Measurements from ENCODE around the gene PCSK1.
"Not testable (repeated sequence)": the region's sequence is repeated elsewhere in the genome, so short reads cannot be mapped to it uniquely, and the experiment has no call there.

The PCSK1 gene

DNA sequence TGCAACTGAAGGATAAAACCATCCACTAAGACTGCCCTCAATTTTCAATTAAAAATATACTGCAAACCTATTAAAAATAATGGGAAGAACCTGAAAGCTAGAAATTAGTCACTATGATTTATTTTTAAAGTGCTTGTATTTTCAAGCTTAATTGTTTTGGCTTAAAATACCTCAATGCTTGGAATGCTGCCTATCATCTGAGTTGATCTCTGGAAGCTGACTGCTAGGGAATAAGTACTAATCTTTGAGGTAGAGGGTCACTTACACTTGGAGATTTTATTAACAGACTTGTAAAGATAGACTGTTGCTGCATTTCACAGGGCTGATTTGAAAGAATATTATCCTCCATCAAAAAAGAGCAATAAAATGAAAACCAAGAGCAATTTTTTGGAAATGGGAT lies 6.2 kb downstream of the PCSK1 start:
- DNase-seq (ENCODE audit: low spot score), result no peak

DNA sequence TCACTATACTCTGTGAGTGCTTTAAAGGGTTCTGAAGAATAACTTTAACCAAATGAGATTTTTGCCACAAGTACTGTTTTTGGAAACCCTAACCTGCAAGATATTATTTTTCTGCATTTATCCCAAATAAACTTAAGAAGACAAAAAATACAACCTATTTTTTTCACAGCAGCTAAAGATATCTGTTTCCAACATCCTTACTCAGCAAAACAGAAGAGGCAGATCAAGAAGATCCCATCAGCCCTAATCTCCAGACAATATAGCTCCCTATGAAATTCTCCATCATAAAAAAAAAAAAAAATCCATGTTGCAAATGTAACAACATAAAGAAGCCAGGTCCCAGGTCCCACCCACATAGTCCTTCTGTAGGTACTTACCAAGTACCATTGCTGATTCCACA lies 7.6 kb downstream of the PCSK1 start:
- no peak for DNase-seq (ENCODE audit: low spot score)

DNA sequence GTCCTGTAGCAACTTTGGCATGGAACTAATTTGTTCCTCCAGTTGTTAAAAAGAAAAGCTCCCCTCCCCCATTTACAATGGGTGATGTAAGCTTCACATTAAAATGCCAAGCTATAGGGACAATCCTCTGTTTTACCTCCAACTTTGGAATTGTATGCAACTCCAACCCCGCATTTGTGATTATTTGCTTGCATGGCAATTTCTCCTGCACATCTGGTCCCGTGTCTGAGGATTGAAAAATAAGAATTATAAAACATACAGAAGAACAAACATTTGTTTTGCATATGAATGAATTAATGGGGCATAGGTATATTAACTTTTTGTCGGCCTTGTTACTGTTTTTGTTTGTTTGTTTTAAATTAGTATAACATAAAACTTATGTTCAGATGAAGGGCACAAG lies 17.2 kb downstream of the PCSK1 start:
- no peak for DNase-seq (ENCODE audit: low spot score)

DNA sequence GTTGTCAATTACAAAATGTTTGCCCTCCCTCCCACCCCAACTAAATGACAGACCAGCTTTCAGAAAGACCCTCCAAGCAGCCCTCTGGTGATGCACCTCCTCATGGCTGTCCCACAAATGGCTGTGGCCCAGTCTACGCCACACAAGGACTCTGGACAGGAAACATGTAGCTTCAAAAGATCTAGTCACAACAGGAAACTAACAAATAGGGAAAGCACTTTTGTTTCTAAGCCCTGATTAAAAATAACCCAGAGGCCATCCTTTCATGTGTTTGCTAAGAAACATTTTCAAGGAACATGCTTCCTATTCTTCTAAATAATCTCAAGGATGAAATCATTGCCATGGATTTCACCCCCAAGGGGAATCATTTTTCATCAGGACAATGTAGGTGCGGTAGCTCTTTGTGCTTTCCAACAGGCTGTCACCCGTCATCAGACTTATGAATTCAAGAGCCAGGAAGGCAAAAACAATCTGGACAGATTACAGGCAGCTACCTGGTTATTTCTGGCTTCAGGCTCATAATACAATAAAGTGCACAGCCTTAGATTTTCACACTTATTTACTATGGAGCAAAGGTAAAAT lies 20.1 kb downstream of the PCSK1 start:
- DNase-seq (ENCODE audit: low spot score), result no peak

DNA sequence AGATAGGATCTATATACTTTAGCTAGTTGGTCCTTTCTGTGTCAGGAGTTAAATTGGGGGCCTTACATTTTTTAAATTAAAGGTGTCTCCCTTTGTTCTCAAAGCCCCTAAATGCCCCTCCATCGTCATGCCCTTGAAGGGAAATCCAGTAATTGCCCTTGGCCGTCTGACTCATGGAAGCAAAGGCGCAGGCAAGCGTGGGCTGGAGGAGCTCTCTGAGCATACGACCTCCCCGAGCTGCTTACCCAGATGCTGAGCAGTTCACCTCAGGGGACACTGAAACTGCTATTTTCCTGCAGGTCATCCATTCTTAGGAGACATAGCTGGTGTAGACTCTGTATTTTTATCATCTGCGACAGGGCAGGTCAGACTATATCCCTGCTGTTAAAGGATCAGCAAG lies 23.0 kb downstream of the PCSK1 start:
- DNase-seq (ENCODE audit: low spot score), result no peak

DNA sequence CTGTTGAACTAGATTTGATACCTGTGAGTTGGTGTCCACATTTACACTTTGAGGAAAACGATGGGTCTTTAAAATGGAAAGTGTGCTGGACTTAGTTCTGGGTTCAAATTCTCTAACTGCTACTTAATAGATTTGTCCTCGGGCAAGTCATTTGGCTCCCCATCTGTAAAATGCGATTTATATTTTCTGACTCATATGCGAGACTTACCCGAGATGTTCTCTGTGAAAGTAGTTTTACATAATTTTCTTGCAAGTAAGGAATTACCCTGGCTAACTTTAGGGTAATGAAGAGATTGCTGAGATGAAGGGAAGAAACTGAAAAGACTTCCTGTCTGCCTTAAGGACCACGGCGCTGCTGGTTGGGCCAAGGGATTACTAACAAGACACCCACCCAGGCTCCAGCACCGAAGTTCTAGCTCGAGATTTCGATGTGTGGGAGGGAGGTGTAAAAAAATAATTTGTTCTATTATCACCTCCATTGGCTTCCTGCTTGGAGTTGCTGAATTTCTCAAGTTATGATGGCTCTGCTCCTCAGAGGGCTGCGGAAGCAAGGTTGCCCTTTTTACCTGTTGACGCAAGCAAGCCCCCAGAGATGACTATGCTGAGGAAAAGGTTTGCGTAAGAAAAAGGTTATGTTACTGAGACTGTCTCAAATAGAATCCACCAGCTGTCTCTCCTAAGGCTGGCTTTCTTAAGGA lies 24.1 kb downstream of the PCSK1 start:
- DNase-seq (ENCODE audit: low spot score), result no peak

DNA sequence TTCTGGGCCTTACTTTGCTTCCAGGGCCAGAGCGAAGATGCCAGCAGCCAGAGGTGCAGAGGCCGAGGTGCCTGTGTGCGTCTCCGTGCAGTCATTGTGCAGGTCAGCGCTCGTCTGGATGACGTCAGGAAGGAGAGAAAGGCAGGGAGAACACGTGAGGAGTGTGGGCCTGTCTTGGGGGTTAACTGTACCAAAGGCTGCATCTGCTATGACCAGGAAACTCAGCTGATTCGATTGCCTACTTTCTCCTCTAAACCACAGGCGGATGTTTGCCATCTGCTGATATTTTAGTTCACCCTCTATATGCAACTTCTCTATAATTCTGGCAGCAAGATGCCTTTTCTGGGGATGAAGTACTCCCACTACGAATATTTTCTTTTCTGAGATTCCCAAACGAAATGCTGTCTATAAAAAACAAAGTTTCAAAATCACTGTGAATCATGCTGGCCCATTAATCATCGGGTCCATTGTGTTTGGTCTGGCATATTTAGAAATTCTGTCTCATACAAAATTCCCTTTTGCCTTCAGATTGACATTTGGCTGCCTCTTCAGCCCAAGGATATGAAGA lies 24.8 kb downstream of the PCSK1 start:
- DNase-seq (ENCODE audit: low spot score), result no peak

DNA sequence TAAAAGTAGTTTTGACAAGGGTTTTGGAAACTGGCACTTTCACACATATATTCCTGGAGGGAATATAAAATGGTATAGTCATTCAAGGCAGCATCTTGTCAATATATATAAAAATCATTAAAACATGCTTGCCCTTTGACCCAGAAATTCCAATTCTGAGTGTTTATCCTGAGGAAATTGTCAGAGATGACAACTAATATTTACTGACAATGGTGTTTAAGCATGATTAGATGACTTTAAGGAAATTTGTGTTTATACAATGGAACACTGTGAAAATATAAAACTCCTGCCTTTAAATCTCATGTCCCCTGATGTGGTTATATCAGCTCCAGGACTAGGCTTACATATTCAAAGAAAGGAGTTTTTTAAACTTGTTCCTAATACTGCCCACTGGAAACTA lies 25.6 kb downstream of the PCSK1 start:
- no peak for DNase-seq (ENCODE audit: low spot score)

DNA sequence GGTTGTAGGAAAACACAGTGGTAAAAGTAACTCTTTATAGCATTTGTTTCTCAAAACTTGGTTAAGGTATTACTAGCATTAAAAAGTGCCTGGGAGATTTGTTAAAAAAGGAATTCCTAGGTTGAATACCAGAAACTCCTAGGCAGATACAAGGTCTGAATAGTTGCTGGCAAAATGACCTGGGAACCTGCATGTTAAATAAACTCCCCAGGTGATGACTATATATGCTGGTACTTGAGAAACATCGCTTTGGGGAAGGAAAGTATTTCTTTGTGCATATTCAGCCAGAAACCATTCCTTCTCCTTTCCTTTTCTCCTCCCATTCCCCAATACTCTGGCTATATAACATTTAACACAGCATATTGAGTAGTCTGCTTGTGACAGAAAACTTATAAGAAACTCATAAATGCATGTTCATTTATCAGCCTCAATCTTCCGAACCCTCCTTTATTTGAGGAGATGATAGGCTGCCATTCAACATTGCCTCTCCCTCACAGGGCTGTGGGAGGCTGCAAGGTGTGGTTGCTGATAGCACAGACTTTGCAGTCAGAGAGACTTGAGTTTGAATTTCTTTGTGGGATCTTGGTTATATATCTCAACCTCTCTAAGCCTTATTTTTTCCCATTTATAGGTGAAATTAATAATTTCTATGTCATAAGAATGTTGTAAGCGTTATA lies 28.7 kb downstream of the PCSK1 start:
- no peak for DNase-seq (ENCODE audit: low spot score)

DNA sequence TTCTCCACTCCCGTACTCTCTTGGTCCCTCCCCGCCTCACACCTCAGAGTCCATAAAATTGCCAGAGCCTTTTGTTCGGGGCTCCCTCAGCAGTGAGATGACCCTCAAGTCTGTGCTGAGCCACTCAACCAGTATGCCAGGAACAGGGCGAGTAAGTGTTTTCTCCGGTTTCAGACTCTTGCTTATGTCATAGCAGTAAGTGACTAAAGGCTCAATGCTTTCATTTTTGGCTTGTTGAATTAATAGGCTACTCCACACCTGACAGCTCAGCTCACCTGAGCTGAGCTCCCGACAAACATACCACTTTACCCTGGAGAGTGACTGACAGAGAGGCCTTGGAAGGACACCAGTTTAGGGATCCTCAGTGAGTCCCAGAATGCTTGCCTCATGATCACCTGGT lies 30.5 kb downstream of the PCSK1 start:
- DNase-seq (ENCODE audit: low spot score), result no peak

DNA sequence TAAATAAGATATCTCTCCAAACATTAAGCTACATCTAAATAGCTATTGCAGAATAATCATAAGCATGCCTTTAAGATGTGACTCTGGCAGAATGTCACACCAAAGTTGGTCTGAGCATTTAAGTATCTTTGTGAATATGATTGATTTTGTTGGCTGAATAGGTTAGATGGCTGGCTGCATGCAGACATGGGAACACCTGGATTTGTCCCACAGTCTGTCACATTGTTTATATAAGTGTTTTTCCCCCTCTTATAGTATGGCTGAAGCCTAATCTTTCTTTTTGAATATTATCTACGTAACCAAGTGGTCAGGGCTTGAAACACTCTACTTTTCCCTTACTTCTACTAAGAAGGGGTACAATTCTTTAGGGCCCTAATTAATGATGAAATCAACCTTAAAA lies 36.2 kb downstream of the PCSK1 start:
- no peak for DNase-seq (ENCODE audit: low spot score)

DNA sequence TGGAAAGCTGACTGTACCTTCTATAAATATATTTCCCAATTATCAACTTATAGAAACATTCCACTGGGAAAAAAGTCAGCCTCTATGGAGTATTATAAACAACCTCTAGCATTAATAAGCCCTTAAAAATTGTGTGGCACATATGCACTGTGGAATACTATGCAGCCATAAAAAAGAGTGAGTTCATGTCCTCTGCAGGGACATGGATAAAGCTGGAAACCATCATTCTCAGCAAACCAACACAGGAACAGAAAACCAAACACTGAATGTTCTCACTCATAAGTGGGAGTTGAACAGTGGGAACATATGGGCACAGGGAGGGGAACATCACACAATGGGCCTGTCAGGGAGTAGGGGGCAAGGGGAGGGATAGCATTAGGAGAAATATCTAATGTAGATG lies 37.8 kb downstream of the PCSK1 start:
- not testable (repeated sequence) for DNase-seq (ENCODE audit: low spot score)

DNA sequence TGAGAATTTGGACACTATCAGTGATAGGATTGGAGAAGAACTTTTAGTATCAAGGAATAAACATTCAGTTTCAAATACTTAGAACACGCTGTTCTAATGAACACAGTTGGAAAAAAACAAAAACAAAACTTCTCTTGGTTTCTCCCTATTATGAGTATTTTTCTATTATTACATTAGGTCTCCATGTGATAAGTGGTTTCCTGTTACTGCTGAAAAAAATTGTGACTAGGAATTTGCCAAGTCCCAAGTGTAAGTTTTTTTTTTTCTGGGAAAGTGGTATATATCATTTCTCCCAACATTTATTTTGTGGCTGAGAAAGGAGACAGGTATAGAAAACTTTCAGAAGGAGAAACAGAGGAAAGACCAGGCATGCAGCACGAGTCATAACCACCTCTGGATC lies 41.1 kb downstream of the PCSK1 start:
- DNase-seq (ENCODE audit: low spot score), result no peak

DNA sequence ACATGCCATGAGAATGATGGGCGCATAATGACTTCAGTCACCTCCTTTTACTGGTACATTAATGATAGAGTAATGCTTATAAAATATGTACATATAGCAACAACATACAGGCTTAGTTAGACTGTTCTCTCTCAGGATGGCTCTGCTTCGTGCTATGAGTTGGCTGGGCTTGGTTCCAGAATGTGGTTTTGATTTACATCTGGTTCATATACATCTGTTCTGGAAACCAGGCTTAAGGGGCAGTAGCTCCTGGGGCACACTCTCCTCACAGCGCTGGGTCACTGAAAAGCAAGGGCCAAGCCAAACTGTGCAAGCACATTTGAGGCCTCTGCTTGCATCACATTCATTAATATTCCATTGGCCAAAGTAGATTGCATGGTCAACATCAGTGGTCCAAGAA lies 44.9 kb downstream of the PCSK1 start:
- DNase-seq (ENCODE audit: low spot score), result no peak

DNA sequence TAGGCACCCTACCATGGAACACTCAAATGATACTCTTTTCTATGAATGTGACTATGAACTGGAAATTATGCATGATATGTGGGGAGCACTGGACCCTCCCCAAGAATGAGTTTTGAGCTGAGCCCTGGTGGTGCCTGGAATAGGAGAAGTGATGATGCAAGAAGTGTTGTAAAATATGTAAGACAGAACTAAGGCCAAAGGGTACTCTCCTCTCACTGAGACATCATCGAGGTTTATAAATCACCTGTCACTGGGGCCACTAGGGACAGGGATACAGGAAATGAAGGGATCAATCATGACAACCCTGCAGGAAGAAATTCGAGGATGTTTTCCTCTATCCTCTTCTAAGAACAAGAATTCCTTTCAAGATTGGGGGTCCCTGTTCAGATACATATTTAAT lies 45.4 kb downstream of the PCSK1 start:
- no peak for DNase-seq (ENCODE audit: low spot score)

DNA sequence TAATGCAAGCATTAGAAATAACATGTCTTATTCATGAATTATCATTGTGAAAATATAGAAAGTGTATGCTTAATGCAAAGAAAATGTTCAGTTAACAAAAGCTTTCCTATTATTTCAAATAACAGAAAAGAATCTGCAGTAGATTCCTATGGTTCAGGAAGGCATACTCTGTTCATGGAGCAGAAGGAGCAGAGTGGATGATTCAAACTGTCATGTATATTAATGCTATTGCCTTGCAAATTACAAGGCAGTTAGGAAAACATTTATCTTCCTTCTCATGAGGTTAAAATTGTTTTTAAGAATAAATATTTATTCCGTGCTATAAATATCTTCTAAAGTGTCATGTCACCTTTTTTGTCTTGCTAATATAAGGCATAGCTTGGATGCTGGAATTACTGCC lies 47.5 kb downstream of the PCSK1 start:
- DNase-seq (ENCODE audit: low spot score), result no peak

DNA sequence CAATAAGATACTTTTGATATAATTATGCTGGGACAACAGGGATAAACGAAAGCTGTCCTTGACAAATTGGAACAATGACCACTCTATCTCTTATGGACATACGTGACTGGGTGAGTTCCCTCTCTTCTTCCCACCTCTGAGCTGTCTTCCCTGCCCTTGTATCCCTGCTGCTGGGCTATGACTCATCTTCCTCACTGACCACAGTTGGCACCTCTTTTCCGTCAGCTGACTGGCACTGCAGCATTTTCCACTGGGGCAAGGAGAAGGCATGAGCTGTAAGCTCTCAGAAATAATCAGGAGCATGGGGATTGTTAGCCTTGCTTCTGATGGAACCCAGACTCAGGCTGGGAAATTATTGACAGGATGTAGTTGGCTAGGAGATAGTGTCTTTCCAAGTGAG lies 48.7 kb downstream of the PCSK1 start:
- peak; percentile 37 for DNase-seq (ENCODE audit: low spot score)

DNA sequence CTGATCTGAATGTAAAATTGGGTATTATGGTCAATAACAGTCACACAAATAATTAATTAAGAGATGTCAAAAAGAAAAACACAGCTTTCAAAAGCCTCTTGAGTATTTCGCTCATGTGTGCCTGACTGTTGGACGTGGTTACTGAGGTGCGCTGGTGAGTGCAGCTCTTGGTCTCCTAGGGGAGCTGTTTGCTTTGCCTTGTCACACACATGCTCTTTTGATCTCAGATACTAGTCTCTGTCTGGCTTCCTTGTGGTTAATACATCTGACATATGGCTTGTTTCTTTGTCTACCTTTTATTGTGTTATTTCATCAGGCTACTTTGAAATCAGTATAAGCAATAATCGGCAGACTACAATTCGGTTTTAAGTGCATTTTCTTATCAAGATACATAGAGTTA lies 51.5 kb downstream of the PCSK1 start:
- DNase-seq (ENCODE audit: low spot score), result no peak

DNA sequence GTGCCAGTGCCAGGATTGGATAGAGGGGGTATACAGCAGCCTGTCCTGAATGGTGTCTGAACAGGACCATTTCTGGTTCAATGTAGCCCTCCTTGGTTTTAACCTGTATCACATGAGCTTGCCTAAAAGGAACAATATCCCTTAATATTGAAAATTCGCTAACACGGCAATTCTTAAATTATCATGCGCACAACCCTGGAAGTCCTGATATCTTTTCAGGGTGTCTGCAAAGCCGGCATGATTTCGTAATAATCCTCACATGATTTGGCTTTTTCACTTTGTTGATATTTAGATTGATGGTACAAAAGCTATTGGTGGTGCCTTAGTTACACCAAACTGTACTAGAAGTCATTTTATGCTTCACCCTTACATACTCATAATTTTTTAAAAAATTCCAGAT lies 53.2 kb downstream of the PCSK1 start:
- DNase-seq (ENCODE audit: low spot score), result no peak

DNA sequence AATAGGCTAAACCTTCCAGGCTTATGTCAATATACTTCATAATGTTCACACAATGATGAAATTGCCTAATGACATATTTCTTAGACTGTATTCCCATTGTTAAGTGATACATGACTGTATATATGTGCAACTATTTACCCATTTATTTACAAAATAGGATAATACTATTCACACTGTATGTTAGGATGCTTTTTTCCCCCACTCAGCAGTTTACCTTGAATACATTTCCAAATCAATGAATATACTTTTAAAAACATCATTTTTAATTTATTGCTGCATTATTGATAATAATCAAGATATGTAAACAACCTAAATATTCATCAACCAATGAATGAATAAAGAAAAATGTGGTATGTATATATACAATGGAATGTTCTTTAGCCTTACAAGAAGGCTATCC lies 55.5 kb downstream of the PCSK1 start:
- no peak for DNase-seq (ENCODE audit: low spot score)

DNA sequence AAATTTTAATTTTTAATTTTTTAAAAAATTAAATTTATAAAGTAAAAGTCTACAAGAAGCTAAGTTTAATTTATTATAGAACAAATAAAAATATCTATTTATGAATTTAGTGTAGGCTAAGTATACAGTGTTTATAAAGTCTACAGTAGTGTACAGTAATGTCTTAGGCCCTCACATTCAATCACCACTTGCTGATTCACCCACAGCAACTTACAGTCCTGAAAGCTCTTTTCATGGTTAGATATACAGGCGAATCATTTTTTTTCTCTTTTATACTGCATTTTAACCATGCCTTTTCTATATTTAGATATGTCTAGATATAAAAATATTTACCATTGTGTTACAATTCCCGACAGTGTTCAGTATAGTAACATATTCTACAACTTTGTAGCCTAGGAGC lies 55.9 kb downstream of the PCSK1 start:
- DNase-seq (ENCODE audit: low spot score), result no peak

DNA sequence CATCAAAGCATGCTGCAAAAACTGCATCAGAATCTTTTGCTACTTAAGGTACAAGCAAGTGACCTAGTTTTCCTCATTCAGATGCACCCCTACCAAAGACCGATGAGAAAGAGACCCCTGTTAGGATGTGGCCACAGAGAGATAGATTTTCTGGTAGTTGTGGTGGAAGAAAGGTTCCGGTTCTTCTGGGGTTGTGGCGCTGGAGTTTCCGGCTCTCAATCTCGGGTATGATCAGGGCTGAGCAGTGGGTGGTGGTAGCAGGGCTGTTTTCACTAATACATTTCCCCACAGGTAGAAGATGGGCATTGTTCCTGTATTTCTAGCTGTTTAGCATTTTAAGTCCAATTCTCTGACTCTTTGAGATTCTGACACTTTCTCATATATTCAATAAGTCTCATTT lies 58.4 kb downstream of the PCSK1 start:
- no peak for DNase-seq (ENCODE audit: low spot score)

DNA sequence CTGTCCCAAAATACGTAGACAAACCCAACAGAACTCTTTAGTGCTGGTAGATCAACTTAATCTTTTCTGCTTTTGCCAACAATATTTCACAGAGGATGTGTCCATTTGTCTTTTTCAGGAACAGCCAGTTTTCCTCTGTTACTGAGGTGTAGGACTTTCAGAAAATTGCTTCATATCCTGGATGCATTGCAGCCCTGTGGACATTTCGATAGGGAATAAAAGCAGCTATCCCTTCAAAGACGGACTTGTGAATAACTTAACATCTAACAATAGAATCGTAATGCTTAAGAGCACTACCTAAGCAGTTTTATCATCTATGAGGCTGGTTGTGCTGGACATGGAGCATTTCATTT lies 59.7 kb downstream of the PCSK1 start:
- no peak for DNase-seq (ENCODE audit: low spot score)

All from globus pallidus (tissue), 1 donor.